ENCODE data around the gene ATP8A2.

The ATP8A2 gene

GRCh38 chr13:25683662-25684370 is 312.0 kb downstream of the ATP8A2 start:
- no peak for TF ChIP-seq TAF1 (IDR thresholded peaks at IDR 0.05; ENCODE audit: borderline replicate concordance, insufficient read depth, low read length)
- TF ChIP-seq FOXP2 (optimal IDR thresholded peaks at IDR 0.05; ENCODE audit: borderline replicate concordance, extremely low read depth, extremely low read length, insufficient read depth): no peak
- TF ChIP-seq, protein P1, sequence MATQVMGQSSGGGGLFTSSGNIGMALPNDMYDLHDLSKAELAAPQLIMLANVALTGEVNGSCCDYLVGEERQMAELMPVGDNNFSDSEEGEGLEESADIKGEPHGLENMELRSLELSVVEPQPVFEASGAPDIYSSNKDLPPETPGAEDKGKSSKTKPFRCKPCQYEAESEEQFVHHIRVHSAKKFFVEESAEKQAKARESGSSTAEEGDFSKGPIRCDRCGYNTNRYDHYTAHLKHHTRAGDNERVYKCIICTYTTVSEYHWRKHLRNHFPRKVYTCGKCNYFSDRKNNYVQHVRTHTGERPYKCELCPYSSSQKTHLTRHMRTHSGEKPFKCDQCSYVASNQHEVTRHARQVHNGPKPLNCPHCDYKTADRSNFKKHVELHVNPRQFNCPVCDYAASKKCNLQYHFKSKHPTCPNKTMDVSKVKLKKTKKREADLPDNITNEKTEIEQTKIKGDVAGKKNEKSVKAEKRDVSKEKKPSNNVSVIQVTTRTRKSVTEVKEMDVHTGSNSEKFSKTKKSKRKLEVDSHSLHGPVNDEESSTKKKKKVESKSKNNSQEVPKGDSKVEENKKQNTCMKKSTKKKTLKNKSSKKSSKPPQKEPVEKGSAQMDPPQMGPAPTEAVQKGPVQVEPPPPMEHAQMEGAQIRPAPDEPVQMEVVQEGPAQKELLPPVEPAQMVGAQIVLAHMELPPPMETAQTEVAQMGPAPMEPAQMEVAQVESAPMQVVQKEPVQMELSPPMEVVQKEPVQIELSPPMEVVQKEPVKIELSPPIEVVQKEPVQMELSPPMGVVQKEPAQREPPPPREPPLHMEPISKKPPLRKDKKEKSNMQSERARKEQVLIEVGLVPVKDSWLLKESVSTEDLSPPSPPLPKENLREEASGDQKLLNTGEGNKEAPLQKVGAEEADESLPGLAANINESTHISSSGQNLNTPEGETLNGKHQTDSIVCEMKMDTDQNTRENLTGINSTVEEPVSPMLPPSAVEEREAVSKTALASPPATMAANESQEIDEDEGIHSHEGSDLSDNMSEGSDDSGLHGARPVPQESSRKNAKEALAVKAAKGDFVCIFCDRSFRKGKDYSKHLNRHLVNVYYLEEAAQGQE (IDR thresholded peaks at IDR 0.05; ENCODE audit: insufficient read depth in 1 of 2, low read depth in 2 of 2, low read length in 2 of 2): no peak
- no peak for TF ChIP-seq POLR2AphosphoS5 (IDR thresholded peaks at IDR 0.05; ENCODE audit: low read depth, low read length)
- TF ChIP-seq SIN3A (IDR thresholded peaks at IDR 0.05; ENCODE audit: borderline replicate concordance, insufficient read depth, low read length): no peak

- TF ChIP-seq FOXP2 (optimal IDR thresholded peaks at IDR 0.05; ENCODE audit: borderline replicate concordance, extremely low read depth, extremely low read length, insufficient read depth): no peak
- no peak for TF ChIP-seq TAF1 (IDR thresholded peaks at IDR 0.05; ENCODE audit: borderline replicate concordance, insufficient read depth, low read length)
- TF ChIP-seq, protein P1 (IDR thresholded peaks at IDR 0.05; ENCODE audit: insufficient read depth in 1 of 2, low read depth in 2 of 2, low read length in 2 of 2): no peak
- no peak for TF ChIP-seq POLR2AphosphoS5 (IDR thresholded peaks at IDR 0.05; ENCODE audit: low read depth, low read length)
- TF ChIP-seq SIN3A (IDR thresholded peaks at IDR 0.05; ENCODE audit: borderline replicate concordance, insufficient read depth, low read length): no peak
These were observed 312.7 kb downstream of the ATP8A2 start for GRCh38 chr13:25684491-25684890.

DNA sequence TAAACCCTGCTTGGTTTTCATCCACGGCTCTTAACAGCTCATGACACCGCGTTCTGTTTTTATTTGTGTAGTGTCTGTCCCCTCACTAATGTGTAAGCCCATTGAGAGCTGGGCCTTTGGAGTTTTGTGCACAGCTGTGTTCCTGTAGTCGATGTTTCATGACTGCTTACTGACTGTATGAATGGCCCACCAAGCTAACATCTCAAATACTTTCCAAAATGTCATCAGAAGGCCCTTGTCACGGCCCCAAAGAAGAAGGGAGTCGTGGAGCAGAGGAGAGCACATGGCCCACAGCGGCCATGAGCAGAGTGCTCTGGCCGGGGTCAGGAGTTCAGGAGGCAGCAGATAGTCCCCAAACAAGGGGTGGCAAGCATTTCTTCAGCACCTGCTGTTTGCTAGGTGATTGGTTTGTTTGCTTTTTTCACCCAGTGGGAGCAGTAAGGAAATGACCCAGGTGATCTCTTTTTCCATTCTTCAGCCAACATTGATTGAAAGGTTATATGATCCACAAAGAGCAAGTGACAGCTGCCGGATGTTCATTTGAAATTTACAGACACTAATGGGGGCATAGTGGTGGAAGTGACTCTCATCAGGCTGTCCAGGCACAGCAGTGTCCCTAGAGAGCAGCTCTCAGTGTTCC is 315.2 kb downstream of the ATP8A2 start:
- TF ChIP-seq, protein P1 (IDR thresholded peaks at IDR 0.05; ENCODE audit: insufficient read depth in 1 of 2, low read depth in 2 of 2, low read length in 2 of 2): no peak
- TF ChIP-seq TAF1 (IDR thresholded peaks at IDR 0.05; ENCODE audit: borderline replicate concordance, insufficient read depth, low read length) (no peak), SIN3A (IDR thresholded peaks at IDR 0.05; ENCODE audit: borderline replicate concordance, insufficient read depth, low read length) (no peak), FOXP2 (optimal IDR thresholded peaks at IDR 0.05; ENCODE audit: borderline replicate concordance, extremely low read depth, extremely low read length, insufficient read depth) (no peak), POLR2AphosphoS5 (IDR thresholded peaks at IDR 0.05; ENCODE audit: low read depth, low read length) (no peak)

- TF ChIP-seq SIN3A (IDR thresholded peaks at IDR 0.05; ENCODE audit: borderline replicate concordance, insufficient read depth, low read length): no peak
- TF ChIP-seq, protein P1 (IDR thresholded peaks at IDR 0.05; ENCODE audit: insufficient read depth in 1 of 2, low read depth in 2 of 2, low read length in 2 of 2): no peak
- TF ChIP-seq TAF1 (IDR thresholded peaks at IDR 0.05; ENCODE audit: borderline replicate concordance, insufficient read depth, low read length): no peak
- TF ChIP-seq FOXP2 (optimal IDR thresholded peaks at IDR 0.05; ENCODE audit: borderline replicate concordance, extremely low read depth, extremely low read length, insufficient read depth): no peak
These were observed 315.9 kb downstream of the ATP8A2 start for GRCh38 chr13:25687471-25688225.

Measured in PFSK-1 (cell line).